H1 (cell line): ENCODE results near the gene SNCAIP. TPM values are rescaled to one million over a fixed set of nuclear protein-coding genes. Genes with fewer than 3 reads are reported as not detected.

ENCODE experiments used
- CTCF ChIA-PET: fragments of 300-600 bp; sonication (Branson Sonifier 250); formaldehyde crosslinking; loops from one replicate; lab custom pipeline; 2021; ENCODE audit not compliant: partially characterized antibody; lab: Charles Lee
- POLR2A ChIA-PET: fragments of 300-600 bp; sonication (Branson Sonifier 250); formaldehyde crosslinking; loops from one replicate; lab custom pipeline; 2021; ENCODE audit warnings: inconsistent platforms; ENCODE audit not compliant: partially characterized antibody; lab: Charles Lee
- DNase-seq, 2 experiments: peaks; one replicate each; pipeline versions ENCODE4 v3.0.0 to v3.0.0-alpha.2; 2010 to 2022; ENCODE audit warnings: low spot score in 2 of 2, low read depth in 1 of 2, mixed read lengths in 1 of 2
- FAIRE-seq: peaks from 2 replicates; lab custom pipeline; 2011; peaks lifted over from hg19 to GRCh38; lab: Jason Lieb, UNC
- H2AFZ ChIP-seq: 2 replicates; pipeline ENCODE4 v1.8.1; 2012; ENCODE audit warnings: low read length, inconsistent platforms
- H2AK5ac ChIP-seq: 2 replicates; pipeline ENCODE4 v1.6.1; 2013; ENCODE audit warnings: low read depth, low read length
- H2BK120ac ChIP-seq: replicated peaks from 2 replicates; pipeline ENCODE3; 2013; ENCODE audit warnings: low read depth, low read length, inconsistent platforms
- H2BK12ac ChIP-seq: 2 replicates; pipeline ENCODE4 v1.6.1; 2013; ENCODE audit warnings: low read depth, low read length
- H2BK15ac ChIP-seq: 2 replicates; pipeline ENCODE4 v1.6.1; 2013; ENCODE audit warnings: low read length
- H2BK20ac ChIP-seq: 2 replicates; pipeline ENCODE4 v1.6.1; 2013; ENCODE audit warnings: low read length
- H2BK5ac ChIP-seq: 2 replicates; pipeline ENCODE4 v1.6.1; 2013; ENCODE audit warnings: low read depth, low read length
- H3K14ac ChIP-seq: 2 replicates; pipeline ENCODE4 v1.6.1; 2013; ENCODE audit warnings: inconsistent platforms; ENCODE audit not compliant: insufficient read length
- H3K18ac ChIP-seq: 2 replicates; pipeline ENCODE4 v1.6.1; 2013; ENCODE audit warnings: low read length; ENCODE audit errors: extremely low read depth
- H3K23ac ChIP-seq: 2 replicates; pipeline ENCODE4 v1.6.1; 2013; ENCODE audit warnings: inconsistent platforms; ENCODE audit not compliant: insufficient read length
- H3K23me2 ChIP-seq: 2 replicates; pipeline ENCODE4 v1.6.1; 2013; ENCODE audit warnings: low read depth, low read length
- H3K27ac ChIP-seq: 2 replicates; pipeline ENCODE4 v1.6.1; 2011; ENCODE audit warnings: low read depth, low read length, inconsistent platforms
- H3K27me3 ChIP-seq, 4 experiments: replicated peaks in 1 of 4; 1 replicate in 1 of 4; 2 replicates in 3 of 4; pipeline versions ENCODE4 v1.6.1 to v1.8.1; 2011 to 2013; ENCODE audit warnings: low read length in 3 of 4, mild to moderate bottlenecking in 3 of 4, inconsistent platforms in 2 of 4, mixed read lengths in 2 of 4, moderate library complexity in 1 of 4; ENCODE audit not compliant: control insufficient read depth in 3 of 4, insufficient read depth in 3 of 4; ENCODE audit errors: extremely low read depth in 1 of 4
- H3K36me3 ChIP-seq, 4 experiments: 2 replicates each; pipeline versions ENCODE4 v1.6.1 to v1.8.1; 2011 to 2013; ENCODE audit warnings: mild to moderate bottlenecking in 4 of 4, low read length in 3 of 4, moderate library complexity in 2 of 4, control low read depth in 1 of 4, inconsistent platforms in 1 of 4; ENCODE audit not compliant: insufficient read depth in 4 of 4, control insufficient read depth in 2 of 4
- H3K4ac ChIP-seq: replicated peaks from 2 replicates; pipeline ENCODE3; 2013; ENCODE audit warnings: low read length, low read depth, mixed read lengths, inconsistent platforms; ENCODE audit not compliant: insufficient read length
- H3K4me1 ChIP-seq, 4 experiments: replicated peaks in 1 of 4; 1 replicate in 1 of 4; 2 replicates in 3 of 4; pipeline versions ENCODE4 v1.6.1 to v1.8.1; 2011 to 2013; ENCODE audit warnings: low read length in 3 of 4, inconsistent platforms in 2 of 4, mixed read lengths in 1 of 4; ENCODE audit not compliant: insufficient read depth in 4 of 4, control insufficient read depth in 3 of 4
- H3K4me2 ChIP-seq, 2 experiments: 2 replicates each; pipeline versions ENCODE4 v1.6.1 to v1.8.1; 2011 to 2013; ENCODE audit warnings: low read depth in 2 of 2, low read length in 2 of 2, control low read depth in 1 of 2, inconsistent platforms in 1 of 2, mild to moderate bottlenecking in 1 of 2; ENCODE audit not compliant: insufficient read depth in 1 of 2
- H3K4me3 ChIP-seq, 4 experiments: fragments of 200-600, 300-600 bp in 1 of 4; sonication (generic), shearing (Covaris generic), sonication (Bioruptor Twin) in 1 of 4; 2 replicates each; pipeline versions ENCODE4 v1.5.1 to v1.8.1; 2011 to 2016; ENCODE audit warnings: low read length in 4 of 4, low read depth in 3 of 4, control low read depth in 2 of 4, inconsistent platforms in 2 of 4, mild to moderate bottlenecking in 2 of 4, mixed read lengths in 1 of 4, moderate library complexity in 1 of 4; ENCODE audit not compliant: insufficient read depth in 2 of 4; ENCODE audit errors: extremely low read depth in 1 of 4
- H3K56ac ChIP-seq: replicated peaks from 2 replicates; pipeline ENCODE3; 2013; ENCODE audit warnings: low read depth, mild to moderate bottlenecking, mixed read lengths, low read length, inconsistent platforms; ENCODE audit not compliant: insufficient read length
- H3K79me1 ChIP-seq: 2 replicates; pipeline ENCODE4 v1.6.1; 2013; ENCODE audit warnings: low read depth, low read length, control low read depth
- H3K79me2 ChIP-seq, 2 experiments: 2 replicates each; pipeline versions ENCODE4 v1.6.1 to v1.8.1; 2012 to 2013; ENCODE audit warnings: low read length in 2 of 2, mild to moderate bottlenecking in 2 of 2, inconsistent platforms in 1 of 2; ENCODE audit not compliant: insufficient read depth in 2 of 2, control insufficient read depth in 1 of 2
- H3K9ac ChIP-seq, 4 experiments: replicated peaks in 1 of 4; 1 replicate in 1 of 4; 2 replicates in 3 of 4; pipeline versions ENCODE4 v1.6.1 to v1.8.1; 2011 to 2013; ENCODE audit warnings: low read depth in 3 of 4, low read length in 3 of 4, control low read depth in 2 of 4, mild to moderate bottlenecking in 2 of 4, moderate library complexity in 2 of 4, inconsistent platforms in 1 of 4; ENCODE audit errors: extremely low read depth in 1 of 4
- H3K9me3 ChIP-seq, 2 experiments: 2 replicates each; pipeline versions ENCODE4 v1.6.1 to v1.8.1; 2012 to 2013; ENCODE audit warnings: mild to moderate bottlenecking in 2 of 2, moderate library complexity in 2 of 2, control low read depth in 1 of 2, inconsistent platforms in 1 of 2, low read depth in 1 of 2, low read length in 1 of 2, mixed read lengths in 1 of 2; ENCODE audit not compliant: insufficient read depth in 2 of 2
- H4K20me1 ChIP-seq, 2 experiments: replicated peaks in 1 of 2; 2 replicates each; pipeline versions ENCODE3 to v1.8.1; 2011 to 2013; ENCODE audit warnings: inconsistent platforms in 2 of 2, low read length in 2 of 2, mild to moderate bottlenecking in 1 of 2; ENCODE audit not compliant: insufficient read depth in 2 of 2, control insufficient read depth in 1 of 2
- H4K5ac ChIP-seq: 2 replicates; pipeline ENCODE4 v1.6.1; 2013; ENCODE audit warnings: low read length, low read depth, mixed read lengths, inconsistent platforms; ENCODE audit not compliant: insufficient read length
- H4K8ac ChIP-seq: 2 replicates; pipeline ENCODE4 v1.8.0; 2013; ENCODE audit warnings: mild to moderate bottlenecking, moderate library complexity, low read length, inconsistent platforms; ENCODE audit not compliant: insufficient read depth; ENCODE audit errors: extremely low read depth
- H4K91ac ChIP-seq: replicated peaks from 2 replicates; pipeline ENCODE3; 2013; ENCODE audit warnings: low read length, mixed read lengths, inconsistent platforms; ENCODE audit not compliant: insufficient read length
- CBX5 ChIP-seq: fragments of 300-800, 300-1000 bp; sonication (generic); IDR thresholded peaks from 2 replicates; pipeline ENCODE4 v1.7.1; 2016; ENCODE audit warnings: antibody characterized with exemption, low read length, low read depth
- PHF8 ChIP-seq: fragments of 200-600 bp; sonication (generic); conservative IDR thresholded peaks from 2 replicates; pipeline ENCODE4 v1.7.1; 2012; ENCODE audit warnings: low read depth, mild to moderate bottlenecking, inconsistent platforms, low read length, moderate library complexity
- RXRA ChIP-seq: IDR thresholded peaks from 2 replicates; pipeline ENCODE4 v1.6.1; 2011; ENCODE audit warnings: low read depth, mild to moderate bottlenecking, low read length, moderate library complexity; ENCODE audit not compliant: insufficient read depth
- SP4 ChIP-seq: IDR thresholded peaks from 2 replicates; pipeline ENCODE4 v1.6.1; 2012; ENCODE audit warnings: low read length, inconsistent platforms
- WGBS, 2 experiments: shearing (Covaris generic) in 1 of 2; methylation state at CpG; one replicate each; pipeline versions ENCODE4 v1.1.6 to v1.1.7; 2013 to 2015; ENCODE audit warnings: low lambda C conversion rate in 2 of 2, mixed read lengths in 2 of 2, inconsistent platforms in 1 of 2, low coverage in 1 of 2, missing lambda C conversion rate in 1 of 2; ENCODE audit not compliant: insufficient replicate concordance in 2 of 2, insufficient coverage in 1 of 2, insufficient read length in 1 of 2; ENCODE audit errors: extremely low coverage in 1 of 2, missing lambda C conversion rate in 1 of 2; 5-methylcytosine and 5-hydroxymethylcytosine counted together
- polyA plus RNA-seq, 7 experiments: library from polyadenylated mRNA; depleted of rRNA in 3 of 7; stranded (reverse) in 5 of 7; unstranded in 2 of 7; fragments of >200 nt in 5 of 7; fragments of 200-250 nt in 2 of 7; gene quantifications; 1 replicate in 5 of 7; 2 replicates in 1 of 7; 4 replicates in 1 of 7; pipeline versions ENCODE4 v1.2.1 to v1.2.3, GENCODE V29; 2011 to 2013; ENCODE audit warnings: missing spikeins in 2 of 7, mixed read lengths in 2 of 7
- total RNA-seq: library from RNA; stranded (reverse); fragmentation: NEBNext Ultra II Directional; extraction: Animal tissue kit (Norgen Biotek cat#: 25700); gene quantifications from 2 replicates; pipeline ENCODE4 v1.2.1, GENCODE V29; 2021

SNCAIP gene
- total and polyA plus RNA-seq, 2 of the 8 experiments (the other 6 are each of a cell fraction or from before 2014, with no cell fraction given): 3.9 to 9.0 TPM

DNA sequence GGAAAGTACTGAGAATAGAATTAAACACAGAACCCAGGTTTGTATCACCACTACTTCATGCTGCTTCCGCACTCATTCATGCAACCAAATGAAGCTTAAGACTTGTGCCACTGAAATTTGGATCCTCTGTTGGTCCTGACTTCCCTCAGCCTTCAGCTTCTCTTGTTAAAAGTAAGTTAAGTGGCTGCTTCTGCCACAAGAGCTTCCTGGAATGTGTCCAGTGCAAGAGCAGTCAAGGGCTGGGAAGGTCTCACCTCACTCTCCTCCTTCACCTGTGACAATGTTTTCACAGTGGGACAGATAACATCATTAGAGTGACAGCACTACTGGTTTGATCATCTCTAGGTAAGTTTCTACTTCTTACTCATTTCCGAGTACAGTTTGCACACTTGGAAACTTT is 7.9 kb downstream of the SNCAIP start:
- H2BK12ac ChIP-seq: no peak overlapping the region
- H3K14ac ChIP-seq: no peak overlapping the region
- no peak overlapping the region for H3K4ac ChIP-seq
- 91% methylated on average over 2 of the region's 2 CpGs; no CpG with 5 or more reads in 1 of the 2 experiments for WGBS, 2 experiments
- no peak overlapping the region for H4K8ac ChIP-seq
- H2BK5ac ChIP-seq: no peak overlapping the region
- TF ChIP-seq PHF8 (no peak), SP4 (no peak), CBX5 (no peak), RXRA (no peak)
- H3K23ac ChIP-seq: no peak overlapping the region
- no peak overlapping the region for H2BK15ac ChIP-seq
- no peak overlapping the region for H3K18ac ChIP-seq
- no peak overlapping the region for H3K56ac ChIP-seq
- no peak overlapping the region for H4K5ac ChIP-seq
- H2BK20ac ChIP-seq: no peak overlapping the region
- H3K23me2 ChIP-seq: no peaks in the 10 kb centered on the region
- 0 out of 7 replicates have a peak, but pooled peaks cover 0 to 3% (median 0%) of the 10 kb centered on the region in 4 experiments for H3K4me1 ChIP-seq
- H3K27me3 ChIP-seq: no peaks in the 10 kb centered on the region
- FAIRE-seq: no peak
- no peaks in the 10 kb centered on the region for H3K79me2 ChIP-seq
- no peak overlapping the region for H3K4me2 ChIP-seq
- H4K91ac ChIP-seq: no peak overlapping the region
- no peak overlapping the region for H3K9ac ChIP-seq
- POLR2A ChIA-PET: interaction anchor here (0.9 kb wide), 1 partner anchor 10 kb away, joined by 3 read pairs; no protein-coding TSS in a partner anchor
- H3K36me3 ChIP-seq: no peaks in the 10 kb centered on the region
- 0 out of 4 replicates have a peak, but pooled peaks cover 0 to 2% of the 10 kb centered on the region in 2 experiments for H3K9me3 ChIP-seq
- no peak overlapping the region for H2AK5ac ChIP-seq
- no peak for DNase-seq
- no peaks in the 10 kb centered on the region for H4K20me1 ChIP-seq
- CTCF ChIA-PET: interaction anchor here (0.9 to 2.1 kb wide), 8 partner anchors 11 to 126 kb away, joined by 3 to 8 read pairs (median 4); no protein-coding TSS in a partner anchor
- H2AFZ ChIP-seq: no peak overlapping the region
- no peak overlapping the region for H3K27ac ChIP-seq
- no peak overlapping the region for H3K4me3 ChIP-seq
- H2BK120ac ChIP-seq: no peak overlapping the region
- 0 out of 2 replicates have a peak, but pooled peaks cover 2% of the 10 kb centered on the region for H3K79me1 ChIP-seq
